ENCODE measurements around the gene MYBL2. TPM values are rescaled to one million over a fixed set of nuclear protein-coding genes. Genes with fewer than 3 reads are reported as not detected.

The MYBL2 gene
- total RNA-seq, 1 experiment from 2014 or later = 30.0 TPM

DNA sequence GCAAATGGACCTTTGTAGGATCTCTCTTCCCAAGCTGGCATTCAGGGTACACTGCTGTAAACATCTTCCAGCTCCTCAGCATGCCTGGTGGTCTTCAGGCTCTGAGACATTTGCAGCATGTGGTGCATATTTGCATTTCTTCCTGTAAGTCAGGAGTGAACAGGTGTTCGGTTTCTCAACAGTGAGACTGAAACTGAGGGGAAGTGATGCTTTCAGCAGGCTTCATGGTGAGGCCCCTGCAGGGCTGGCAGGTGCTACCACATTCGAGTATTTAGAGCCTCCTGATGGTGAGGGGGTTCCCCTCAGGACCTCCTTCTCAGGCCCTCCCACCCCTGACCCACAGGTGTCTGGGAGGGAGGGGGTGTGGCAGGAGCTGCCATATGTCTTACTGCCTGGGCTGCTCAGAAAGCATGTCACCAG lies 15.1 kb downstream of the MYBL2 start:
- DNase-seq (ENCODE audit: low read depth) = no peak

DNA sequence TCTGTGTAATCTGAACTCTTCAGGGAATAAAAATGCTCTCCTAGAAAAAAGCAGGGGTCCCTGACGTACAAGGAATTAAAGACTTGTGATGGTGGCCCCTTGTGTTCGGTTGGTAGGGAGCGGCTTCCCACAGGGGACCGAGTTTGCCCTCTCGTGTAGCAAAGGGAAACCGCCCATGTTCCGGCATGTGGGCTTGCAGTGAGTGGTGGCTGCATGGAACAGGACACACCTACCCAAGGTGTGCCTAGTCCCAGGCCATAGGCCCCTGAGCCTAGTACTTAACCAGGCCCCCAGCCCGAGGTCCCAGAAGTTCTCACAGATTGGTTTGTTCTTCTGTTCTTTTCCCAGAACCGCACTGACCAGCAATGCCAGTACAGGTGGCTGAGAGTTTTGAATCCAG lies 15.5 kb downstream of the MYBL2 start:
- no peak for DNase-seq (ENCODE audit: low read depth)

DNA sequence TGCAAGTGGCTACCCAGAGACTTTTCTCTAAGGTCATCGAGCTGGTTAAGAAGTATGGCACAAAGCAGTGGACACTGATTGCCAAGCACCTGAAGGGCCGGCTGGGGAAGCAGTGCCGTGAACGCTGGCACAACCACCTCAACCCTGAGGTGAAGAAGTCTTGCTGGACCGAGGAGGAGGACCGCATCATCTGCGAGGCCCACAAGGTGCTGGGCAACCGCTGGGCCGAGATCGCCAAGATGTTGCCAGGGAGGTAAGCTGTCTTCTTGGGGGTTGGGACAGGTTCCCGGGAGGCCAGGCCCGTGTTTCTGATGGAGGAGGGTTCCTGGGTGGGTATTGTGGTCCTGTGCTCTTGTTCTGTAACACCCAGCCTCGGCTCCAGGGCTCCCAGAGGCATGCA lies 19.9 kb downstream of the MYBL2 start:
- DNase-seq (ENCODE audit: low read depth) = no peak

DNA sequence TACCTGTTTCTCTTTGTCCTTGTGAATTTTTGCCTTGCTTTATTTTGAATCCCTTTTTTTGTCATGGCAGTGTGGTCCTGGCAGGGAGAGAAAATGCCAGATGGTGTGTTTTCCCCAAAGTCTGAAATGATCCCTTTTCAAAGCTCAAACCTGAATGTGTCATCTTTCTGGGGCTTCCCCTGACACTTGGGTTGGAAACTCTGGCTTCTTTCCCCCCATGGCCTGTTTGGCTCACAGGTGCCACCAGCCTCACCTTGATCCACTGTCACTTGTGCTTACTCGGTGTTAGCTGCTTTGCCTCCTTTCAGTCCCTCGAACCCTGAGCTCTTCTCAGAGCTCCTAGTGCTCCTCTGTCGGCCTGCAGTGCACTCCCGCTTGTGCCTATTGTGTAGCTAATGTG lies 22.3 kb downstream of the MYBL2 start:
- no peak for DNase-seq (ENCODE audit: low read depth)

DNA sequence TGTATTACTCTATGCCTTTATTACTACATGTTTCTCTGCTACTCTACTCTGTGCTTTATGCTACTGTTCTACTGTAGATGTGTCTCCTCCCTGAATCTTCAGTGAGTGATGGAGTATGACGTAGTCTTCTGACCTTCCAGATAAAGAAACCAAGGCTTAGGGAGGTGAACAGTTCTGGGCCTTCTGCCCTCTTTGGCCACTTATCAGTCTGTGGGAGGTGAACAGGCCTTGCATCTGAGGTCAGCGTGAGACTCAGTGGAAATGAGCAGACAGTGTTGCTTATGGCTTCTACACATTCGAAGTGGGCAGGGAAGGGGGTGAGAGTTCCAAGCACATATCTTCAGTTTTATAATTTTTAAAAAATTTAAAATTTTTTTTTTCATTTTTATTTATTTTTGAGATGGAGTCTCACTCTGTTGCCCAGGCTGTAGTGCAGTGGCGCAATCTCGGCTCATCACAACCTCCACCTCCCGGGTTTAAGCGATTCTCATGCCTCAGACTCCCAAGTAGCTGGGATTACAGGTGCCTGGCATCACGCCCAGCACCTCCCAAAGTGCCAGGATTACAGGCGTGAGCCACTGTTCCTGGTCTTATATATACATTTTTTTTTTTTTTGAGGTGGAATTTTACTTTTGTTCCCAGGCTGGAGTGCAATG lies 24.2 kb downstream of the MYBL2 start:
- no peak for DNase-seq (ENCODE audit: low read depth)

DNA sequence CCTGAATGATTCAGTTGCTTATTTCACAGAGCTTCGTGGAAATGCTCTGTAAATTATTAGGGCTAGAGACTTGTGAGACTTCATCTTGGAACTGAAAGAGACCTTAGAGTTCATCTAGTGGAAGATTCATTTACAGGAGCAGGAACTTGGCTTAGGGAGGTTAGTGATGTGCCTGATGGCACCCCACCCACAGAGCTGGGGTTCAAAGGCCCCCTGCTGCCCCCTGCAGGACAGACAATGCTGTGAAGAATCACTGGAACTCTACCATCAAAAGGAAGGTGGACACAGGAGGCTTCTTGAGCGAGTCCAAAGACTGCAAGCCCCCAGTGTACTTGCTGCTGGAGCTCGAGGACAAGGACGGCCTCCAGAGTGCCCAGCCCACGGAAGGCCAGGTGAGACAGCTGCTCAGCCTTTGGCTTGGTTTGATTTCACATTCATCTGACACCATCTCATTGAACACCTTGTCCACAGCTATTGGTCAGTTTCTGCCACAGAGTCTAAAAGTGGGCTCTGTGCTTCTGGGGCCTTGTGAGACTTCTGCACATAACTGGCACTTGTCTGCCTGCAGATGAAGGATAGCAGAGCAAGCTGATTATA lies 25.1 kb downstream of the MYBL2 start:
- DNase-seq (ENCODE audit: low read depth) = peak; percentile 52

DNA sequence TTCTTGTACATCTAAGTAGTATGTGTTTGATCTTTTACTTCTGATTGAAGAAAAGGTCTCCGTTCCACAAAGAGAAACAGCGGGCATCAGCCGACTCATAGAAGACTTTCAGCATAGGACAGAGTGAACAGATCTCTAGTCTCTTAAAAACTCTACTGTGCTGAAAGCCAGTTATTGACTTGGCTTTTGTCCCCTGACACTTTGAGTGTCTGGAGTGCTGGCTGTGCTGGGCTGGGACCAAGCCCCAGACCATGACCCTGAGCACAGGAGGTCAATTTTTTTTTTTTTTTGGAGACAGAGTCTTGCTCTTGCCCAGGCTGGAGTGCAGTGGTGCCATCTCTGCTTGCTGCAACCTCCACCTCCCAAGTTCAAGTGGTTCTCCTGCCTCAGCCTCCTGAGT lies 27.8 kb downstream of the MYBL2 start:
- no peak for DNase-seq (ENCODE audit: low read depth)

DNA sequence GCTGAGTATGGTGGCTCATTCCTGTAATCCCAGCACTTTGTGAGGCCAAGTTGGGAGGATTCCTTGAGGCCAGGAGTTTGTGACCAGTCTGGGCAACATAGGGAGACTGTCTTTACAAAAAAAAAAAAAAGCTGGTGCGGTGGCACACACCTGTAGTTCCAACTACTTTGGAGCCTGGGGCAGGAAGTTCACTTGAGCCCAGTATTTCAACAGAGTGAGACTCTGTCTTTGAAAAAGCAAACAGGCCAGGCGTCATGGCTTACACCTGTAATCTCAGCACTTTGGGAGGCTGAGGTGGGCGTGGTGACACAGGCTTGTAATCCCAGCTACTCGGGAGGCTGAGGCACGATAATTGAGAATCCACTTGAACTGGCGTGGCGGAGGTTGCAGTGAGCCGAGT lies 28.7 kb downstream of the MYBL2 start:
- DNase-seq (ENCODE audit: low read depth) = no peak

DNA sequence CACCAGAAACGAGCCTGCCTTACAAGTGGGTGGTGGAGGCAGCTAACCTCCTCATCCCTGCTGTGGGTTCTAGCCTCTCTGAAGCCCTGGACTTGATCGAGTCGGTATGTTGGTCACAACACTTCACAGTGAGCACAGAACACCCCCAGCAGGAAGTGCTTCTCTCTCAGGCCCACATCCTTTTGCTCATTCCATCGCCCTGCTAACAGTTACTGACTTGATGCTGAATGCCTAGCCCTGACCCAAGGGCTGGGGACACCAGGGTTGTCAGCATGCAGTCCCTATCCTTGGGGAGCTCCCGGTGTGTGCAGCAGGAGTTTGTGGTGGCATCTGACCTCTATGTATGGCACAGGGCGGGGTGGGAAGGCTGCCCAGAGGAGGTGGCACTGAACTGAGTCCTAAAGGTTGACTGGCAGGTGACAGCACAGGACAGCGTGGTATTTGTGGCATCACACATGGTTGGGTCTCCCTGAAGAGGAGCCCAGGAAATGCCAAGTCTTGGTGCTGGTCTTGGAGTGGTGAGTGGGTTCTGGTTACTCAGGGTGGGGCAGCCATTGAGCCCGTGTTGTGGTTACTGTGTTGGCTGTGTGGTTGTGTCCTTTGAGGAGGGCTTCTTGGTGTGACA lies 33.1 kb downstream of the MYBL2 start:
- no peak for DNase-seq (ENCODE audit: low read depth)

DNA sequence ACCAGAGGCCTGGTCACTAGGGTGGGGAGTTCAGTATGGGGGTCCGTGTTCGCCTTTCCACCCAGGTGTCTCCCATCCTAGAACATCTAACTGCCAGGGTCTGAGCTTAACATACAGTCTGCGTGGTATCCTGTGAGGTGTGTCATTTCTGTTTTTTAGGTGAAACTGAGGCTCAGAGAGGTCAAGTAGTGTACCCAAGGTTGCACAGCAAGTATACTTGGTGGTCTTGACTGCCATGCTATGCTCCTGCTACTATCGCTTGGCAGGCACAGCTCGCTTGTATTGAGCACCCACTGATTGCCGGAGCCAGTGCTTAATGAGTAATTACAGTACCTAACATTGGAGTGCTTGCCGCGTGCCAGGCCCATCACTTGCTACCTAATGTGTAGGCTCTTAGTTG lies 33.7 kb downstream of the MYBL2 start:
- DNase-seq (ENCODE audit: low read depth) = no peak

DNA sequence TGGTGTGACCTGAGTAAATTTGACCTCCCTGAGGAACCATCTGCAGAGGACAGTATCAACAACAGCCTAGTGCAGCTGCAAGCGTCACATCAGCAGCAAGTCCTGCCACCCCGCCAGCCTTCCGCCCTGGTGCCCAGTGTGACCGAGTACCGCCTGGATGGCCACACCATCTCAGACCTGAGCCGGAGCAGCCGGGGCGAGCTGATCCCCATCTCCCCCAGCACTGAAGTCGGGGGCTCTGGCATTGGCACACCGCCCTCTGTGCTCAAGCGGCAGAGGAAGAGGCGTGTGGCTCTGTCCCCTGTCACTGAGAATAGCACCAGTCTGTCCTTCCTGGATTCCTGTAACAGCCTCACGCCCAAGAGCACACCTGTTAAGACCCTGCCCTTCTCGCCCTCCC lies 35.6 kb downstream of the MYBL2 start:
- DNase-seq (ENCODE audit: low read depth) = no peak

DNA sequence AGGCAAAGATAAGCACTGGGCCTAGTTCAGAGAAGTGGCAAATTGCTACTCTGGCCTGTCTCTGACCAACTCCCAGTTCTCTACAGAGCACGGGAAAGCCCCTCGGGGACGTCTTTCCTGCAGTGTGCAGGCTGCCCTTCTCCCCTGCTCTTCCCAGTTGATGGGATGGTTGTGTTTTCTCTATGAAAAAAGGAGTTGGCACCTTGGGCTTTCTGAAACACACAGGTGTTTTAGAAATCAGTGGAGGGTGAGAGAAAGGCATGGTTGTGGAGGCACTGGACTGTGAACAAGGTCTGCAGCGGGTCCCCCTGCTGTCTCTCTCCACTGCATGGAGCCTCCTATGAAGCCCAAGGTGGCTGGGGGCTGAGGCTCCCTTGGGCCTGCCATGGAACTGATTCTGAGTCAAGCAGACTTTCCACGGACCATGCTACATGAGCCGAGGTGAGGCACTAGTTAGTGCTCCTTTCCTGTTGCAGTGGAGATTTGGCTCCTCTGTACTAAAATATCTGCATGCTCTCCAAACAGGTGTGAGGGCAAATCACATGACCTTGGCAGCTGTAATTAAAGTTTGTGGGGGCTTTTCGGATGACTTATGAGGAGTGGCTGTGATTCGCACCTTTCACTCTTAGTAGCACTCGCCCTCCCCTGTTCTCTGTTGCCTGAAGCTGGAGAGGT lies 43.6 kb downstream of the MYBL2 start:
- DNase-seq (ENCODE audit: low read depth) = no peak

DNA sequence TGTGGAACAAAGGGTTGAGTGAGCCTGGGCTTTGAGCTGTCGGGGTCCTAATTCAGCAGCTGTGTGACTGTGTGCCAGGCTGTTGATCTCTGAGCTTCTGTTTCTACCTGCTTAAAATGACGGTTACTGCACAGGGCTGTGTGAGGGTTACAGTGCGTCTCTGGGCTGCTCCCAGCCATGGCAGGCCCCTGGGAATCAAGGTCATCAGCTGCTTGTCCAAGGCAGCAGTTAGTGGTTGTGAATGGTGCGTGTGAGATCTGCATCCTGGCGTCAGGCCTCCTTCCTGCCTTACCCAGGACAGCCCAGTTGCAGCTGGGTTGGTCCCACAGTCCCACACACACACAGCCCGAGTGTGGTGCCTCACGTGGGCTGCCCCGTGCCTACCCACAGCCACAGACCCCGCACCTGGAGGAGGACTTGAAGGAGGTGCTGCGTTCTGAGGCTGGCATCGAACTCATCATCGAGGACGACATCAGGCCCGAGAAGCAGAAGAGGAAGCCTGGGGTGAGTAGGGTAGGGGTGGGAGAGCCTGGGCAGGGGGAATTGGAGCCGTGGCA lies 44.3 kb downstream of the MYBL2 start:
- DNase-seq (ENCODE audit: low read depth) = no peak

DNA sequence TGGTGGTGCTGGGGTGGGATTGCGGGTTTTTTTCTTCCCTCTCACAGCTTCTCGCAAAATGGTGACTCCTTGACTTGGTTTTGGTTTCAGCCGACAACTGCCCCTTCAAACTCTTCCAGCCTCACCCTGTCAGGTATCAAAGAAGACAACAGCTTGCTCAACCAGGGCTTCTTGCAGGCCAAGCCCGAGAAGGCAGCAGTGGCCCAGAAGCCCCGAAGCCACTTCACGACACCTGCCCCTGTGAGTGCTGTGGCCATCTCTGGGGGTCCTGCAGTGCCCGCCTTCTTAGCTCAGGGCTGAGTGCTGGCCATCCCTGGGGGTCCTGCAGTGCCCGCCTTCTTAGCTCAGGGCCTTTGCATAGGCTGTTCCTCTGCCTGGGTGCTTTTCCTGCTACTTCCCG lies 48.1 kb downstream of the MYBL2 start:
- no peak for DNase-seq (ENCODE audit: low read depth)

DNA sequence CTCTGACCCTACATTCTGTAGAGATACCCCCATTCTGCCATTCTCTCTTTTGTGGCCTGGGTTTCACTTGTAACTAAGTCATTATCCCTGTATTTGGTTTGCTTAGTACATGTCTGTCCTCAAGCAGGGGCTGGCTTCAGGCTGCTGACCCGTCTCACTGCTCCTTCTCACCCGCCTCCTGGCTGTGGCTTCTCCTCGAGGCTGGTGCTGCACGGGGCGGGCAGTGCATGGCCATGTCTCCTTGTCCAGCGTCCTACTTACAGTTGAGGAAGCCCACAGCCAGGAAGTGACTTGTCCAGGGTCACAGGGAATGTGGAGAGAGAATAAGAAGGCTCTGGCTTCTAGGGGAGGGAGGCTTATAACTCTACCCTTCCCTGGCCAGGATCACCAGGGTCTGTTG lies 48.6 kb downstream of the MYBL2 start:
- no peak for DNase-seq (ENCODE audit: low read depth)

DNA sequence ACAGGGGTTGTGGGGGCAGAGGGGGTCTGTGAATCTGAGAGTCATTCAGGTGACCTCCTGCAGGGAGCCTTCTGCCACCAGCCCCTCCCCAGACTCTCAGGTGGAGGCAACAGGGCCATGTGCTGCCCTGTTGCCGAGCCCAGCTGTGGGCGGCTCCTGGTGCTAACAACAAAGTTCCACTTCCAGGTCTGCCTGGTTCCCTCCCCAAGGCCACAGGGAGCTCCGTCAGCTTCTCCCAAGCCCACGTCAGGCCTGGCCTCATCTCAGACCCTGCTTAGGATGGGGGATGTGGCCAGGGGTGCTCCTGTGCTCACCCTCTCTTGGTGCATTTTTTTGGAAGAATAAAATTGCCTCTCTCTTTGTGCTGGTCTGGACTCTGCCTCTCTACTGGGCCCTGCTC lies 49.2 kb downstream of the MYBL2 start:
- DNase-seq (ENCODE audit: low read depth) = no peak

DNA sequence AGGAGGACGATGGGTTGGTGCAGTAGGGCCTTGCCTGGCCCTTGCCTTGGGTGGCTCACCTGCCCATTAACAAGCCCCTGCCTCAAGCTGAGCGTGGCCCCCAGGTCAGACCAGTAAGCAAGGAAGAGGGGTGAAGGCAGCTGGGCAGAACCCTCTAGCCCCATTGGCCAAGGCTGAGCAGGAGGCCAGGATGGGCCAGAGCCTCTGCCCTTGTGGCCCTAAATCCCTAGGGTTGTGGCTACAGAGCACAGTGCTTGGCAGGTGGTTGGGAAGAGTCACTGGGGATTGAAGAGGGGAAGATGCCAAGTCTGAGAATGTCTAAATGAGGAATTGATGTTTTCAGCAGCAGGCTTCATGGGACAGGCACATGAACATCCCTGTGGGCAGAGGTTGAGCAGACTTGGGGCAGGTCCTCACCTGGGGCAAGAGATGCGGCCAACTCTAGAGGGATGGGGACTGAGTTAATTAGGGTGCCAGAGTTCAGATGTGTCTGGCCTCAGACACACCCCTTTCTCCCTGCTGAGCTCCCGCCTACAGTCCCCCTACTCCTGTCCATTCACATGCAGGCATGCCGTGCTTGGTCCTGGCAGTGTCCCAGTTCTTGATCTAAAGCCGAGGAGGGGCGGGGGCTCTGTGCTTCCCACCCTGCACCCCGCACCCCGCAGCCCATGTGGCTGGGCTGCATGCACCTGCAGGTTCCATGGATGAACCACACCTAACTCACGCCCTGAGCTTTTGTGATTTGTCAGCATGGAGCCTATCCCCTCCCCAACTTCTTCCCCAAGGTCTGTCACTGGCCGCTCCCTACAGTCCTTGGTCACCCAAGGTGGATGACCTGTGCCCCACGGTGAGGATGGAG lies 50.1 kb downstream of the MYBL2 start:
- DNase-seq (ENCODE audit: low read depth) = no peak

DNA sequence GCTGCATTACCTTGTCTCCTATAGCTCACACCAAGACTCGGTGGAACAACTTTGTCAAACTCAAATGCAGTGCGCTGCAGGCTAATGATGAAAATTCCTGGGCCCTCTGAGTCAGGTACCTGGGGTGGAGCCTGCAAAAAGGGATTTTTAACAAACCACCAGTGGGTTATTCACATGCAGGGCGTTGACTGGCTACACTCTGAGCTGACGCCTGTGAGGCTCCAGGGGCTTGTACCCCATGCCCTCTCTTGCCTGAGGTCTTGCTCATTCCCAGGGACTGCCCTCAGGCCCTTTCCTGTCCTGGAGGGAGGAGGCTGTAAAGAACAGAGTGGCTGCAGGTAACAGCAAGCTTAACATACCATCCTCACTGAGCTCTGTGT lies 50.7 kb downstream of the MYBL2 start:
- no peak for DNase-seq (ENCODE audit: low read depth)

DNA sequence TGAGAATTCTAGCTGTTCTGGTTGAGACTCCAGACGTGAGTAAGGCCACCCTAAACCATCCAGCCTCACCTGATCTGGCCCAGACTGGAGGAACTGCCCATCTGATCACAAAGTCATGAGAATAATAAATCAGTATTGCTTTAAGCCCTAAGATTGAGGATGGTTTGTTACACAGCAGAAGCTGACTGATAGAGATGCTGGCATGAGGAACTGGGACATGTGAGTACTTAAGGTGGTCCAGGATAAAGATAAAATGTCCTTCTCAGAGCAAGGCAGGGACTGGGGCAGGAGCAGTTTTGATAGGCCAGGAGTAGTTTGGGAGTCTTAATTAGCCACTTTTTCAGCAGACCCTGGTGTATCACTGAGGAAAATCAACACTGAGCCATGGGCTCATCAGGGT lies 53.1 kb downstream of the MYBL2 start:
- DNase-seq (ENCODE audit: low read depth) = no peak

DNA sequence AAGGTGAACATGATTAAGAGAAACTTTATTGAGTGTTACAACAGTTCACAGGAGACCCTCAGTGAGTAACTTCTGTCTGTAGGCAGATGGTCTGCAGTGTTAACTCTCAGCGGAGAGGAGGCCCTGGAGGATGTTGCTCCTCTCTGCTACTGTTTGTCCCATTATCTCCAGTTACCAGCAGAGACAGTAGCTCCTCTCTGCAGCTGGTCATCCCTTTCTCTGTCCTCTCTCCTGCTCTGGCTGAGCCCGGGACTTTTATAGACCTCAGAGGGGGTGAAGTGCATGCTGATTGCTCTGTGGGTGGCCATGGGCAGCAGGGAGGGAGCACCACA lies 54.1 kb downstream of the MYBL2 start:
- no peak for DNase-seq (ENCODE audit: low read depth)

DNA sequence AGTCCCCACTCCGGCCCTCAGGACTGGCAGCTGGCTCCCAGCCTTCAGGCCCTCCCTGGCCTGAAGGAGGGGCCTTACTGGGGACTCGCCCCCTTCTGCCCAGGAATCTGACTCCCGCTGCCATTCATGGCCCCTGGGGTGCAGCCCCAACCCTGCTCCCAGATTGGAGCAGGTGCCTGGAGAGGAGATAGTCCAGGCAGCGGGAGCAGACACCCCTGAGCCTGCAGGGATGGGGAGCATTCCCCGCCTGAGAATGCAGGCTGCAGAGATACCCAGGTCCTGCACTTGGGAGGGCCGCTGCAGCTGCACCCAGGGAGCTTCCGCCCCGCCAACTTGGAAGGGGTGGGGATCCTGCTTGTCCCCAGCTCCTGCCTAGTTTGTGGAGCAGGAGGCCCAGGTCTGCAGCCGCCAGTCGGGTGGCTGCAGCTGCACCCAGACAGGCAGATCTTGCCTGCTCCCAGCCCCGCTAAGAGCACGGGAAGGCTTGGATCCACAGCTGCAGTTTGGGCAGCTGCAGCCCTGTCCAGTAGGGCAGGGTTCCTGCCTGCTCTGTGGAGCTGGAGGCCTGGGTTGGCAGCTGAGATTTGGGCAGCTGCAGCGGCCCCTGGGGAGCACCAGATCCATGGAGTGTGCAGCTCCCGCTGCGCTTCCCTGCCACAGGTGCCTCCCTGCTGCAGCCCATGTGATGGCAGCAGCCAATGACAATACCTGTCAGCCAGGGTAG lies 54.7 kb downstream of the MYBL2 start:
- no peak for DNase-seq (ENCODE audit: low read depth)
